Liver (tissue), 9 donors: ENCODE measurements around the gene CACNA1D. TPM values are rescaled to one million over a fixed set of nuclear protein-coding genes. Genes with fewer than 3 reads are reported as not detected.

Experiments used
- DNase-seq: peaks from one replicate; pipeline ENCODE4 v3.0.0-alpha.2; 2017; ENCODE audit warnings: low spot score
- H3K27ac ChIP-seq, 2 donors: one replicate each; pipeline ENCODE4 v1.7.0; 2013; ENCODE audit warnings: inconsistent platforms in 2 of 2, low read length in 2 of 2, control low read depth in 1 of 2, low read depth in 1 of 2, mild to moderate bottlenecking in 1 of 2
- H3K27me3 ChIP-seq, 4 donors: one replicate each; pipeline versions ENCODE4 v1.6.1 to v1.7.0; 2013; ENCODE audit warnings: low read length in 3 of 4, inconsistent platforms in 1 of 4, mild to moderate bottlenecking in 1 of 4, moderate library complexity in 1 of 4; ENCODE audit not compliant: control insufficient read depth in 4 of 4, insufficient read depth in 4 of 4
- H3K36me3 ChIP-seq, 4 donors: one replicate each; pipeline versions ENCODE4 v1.6.1 to v1.7.0; 2013; ENCODE audit warnings: low read length in 3 of 4, mild to moderate bottlenecking in 3 of 4, low read depth in 1 of 4, moderate library complexity in 1 of 4; ENCODE audit not compliant: control insufficient read depth in 4 of 4, insufficient read depth in 3 of 4
- H3K4me1 ChIP-seq, 4 donors: one replicate each; pipeline versions ENCODE4 v1.6.1 to v1.7.0; 2013; ENCODE audit warnings: low read length in 3 of 4, mild to moderate bottlenecking in 3 of 4, moderate library complexity in 1 of 4; ENCODE audit not compliant: control insufficient read depth in 4 of 4, insufficient read depth in 4 of 4
- H3K4me3 ChIP-seq, 3 donors: one replicate each; pipeline versions ENCODE4 v1.6.1 to v1.7.0; 2013; ENCODE audit warnings: low read length in 3 of 3, control low read depth in 1 of 3, low read depth in 1 of 3, mild to moderate bottlenecking in 1 of 3
- H3K9ac ChIP-seq, 2 donors: one replicate each; pipeline ENCODE4 v1.7.0; 2013; ENCODE audit warnings: low read length in 2 of 2, mild to moderate bottlenecking in 2 of 2, moderate library complexity in 2 of 2, control low read depth in 1 of 2, low read depth in 1 of 2
- H3K9me3 ChIP-seq, 4 donors: one replicate each; pipeline versions ENCODE4 v1.6.1 to v1.7.0; 2013; ENCODE audit warnings: low read length in 3 of 4; ENCODE audit not compliant: control insufficient read depth in 4 of 4
- ATF3 ChIP-seq: IDR thresholded peaks from 2 replicates; pipeline ENCODE4 v1.6.1; 2016; ENCODE audit warnings: antibody characterized with exemption
- CTCF ChIP-seq: fragments of 150-350 bp; IDR thresholded peaks from 2 replicates; pipeline ENCODE4 v1.5.1; 2017; ENCODE audit warnings: improper control_type of control experiment, low read depth, low read length; ENCODE audit not compliant: missing input control
- EGR1 ChIP-seq, 2 donors: IDR thresholded peaks; 2 replicates each; pipeline ENCODE4 v1.6.1; 2016 to 2018; ENCODE audit warnings: antibody characterized with exemption in 2 of 2, low read depth in 2 of 2
- FOXA1 ChIP-seq: IDR thresholded peaks from 2 replicates; pipeline ENCODE4 v1.6.1; 2016; ENCODE audit warnings: antibody characterized with exemption
- FOXA2 ChIP-seq: IDR thresholded peaks from 2 replicates; pipeline ENCODE4 v1.6.1; 2016; ENCODE audit warnings: antibody characterized with exemption
- GABPA ChIP-seq, 2 donors: IDR thresholded peaks in 1 of 2; conservative IDR thresholded peaks in 1 of 2; 2 replicates each; pipeline ENCODE4 v1.6.1; 2016; ENCODE audit warnings: antibody characterized with exemption in 2 of 2, mild to moderate bottlenecking in 1 of 2, moderate library complexity in 1 of 2
- HNF4A ChIP-seq, 2 donors: conservative IDR thresholded peaks; 2 replicates each; pipeline ENCODE4 v1.6.1; 2016; ENCODE audit warnings: antibody characterized with exemption in 2 of 2, mild to moderate bottlenecking in 2 of 2
- HNF4G ChIP-seq: IDR thresholded peaks from 2 replicates; pipeline ENCODE4 v1.6.1; 2016; ENCODE audit warnings: antibody characterized with exemption
- JUND ChIP-seq, 2 donors: IDR thresholded peaks; 2 replicates each; pipeline ENCODE4 v1.6.1; 2016; ENCODE audit warnings: antibody characterized with exemption in 2 of 2
- MAX ChIP-seq: IDR thresholded peaks from 2 replicates; pipeline ENCODE4 v1.6.1; 2016; ENCODE audit warnings: antibody characterized with exemption
- NR2F2 ChIP-seq: IDR thresholded peaks from 2 replicates; pipeline ENCODE4 v1.6.1; 2016; ENCODE audit warnings: antibody characterized with exemption
- RAD21 ChIP-seq, 2 donors: IDR thresholded peaks; 2 replicates each; pipeline ENCODE4 v1.6.1; 2016; ENCODE audit warnings: antibody characterized with exemption in 2 of 2, mild to moderate bottlenecking in 2 of 2
- REST ChIP-seq: IDR thresholded peaks from 2 replicates; pipeline ENCODE4 v1.6.1; 2016; ENCODE audit warnings: antibody characterized with exemption, mild to moderate bottlenecking
- RXRA ChIP-seq, 2 donors: IDR thresholded peaks; 2 replicates each; pipeline ENCODE4 v1.6.1; 2017 to 2018; ENCODE audit warnings: antibody characterized with exemption in 2 of 2, mild to moderate bottlenecking in 1 of 2
- SP1 ChIP-seq: IDR thresholded peaks from 2 replicates; pipeline ENCODE4 v1.6.1; 2018; ENCODE audit warnings: antibody characterized with exemption, mild to moderate bottlenecking
- TAF1 ChIP-seq: conservative IDR thresholded peaks from 2 replicates; pipeline ENCODE4 v1.6.1; 2016; ENCODE audit warnings: antibody characterized with exemption, mild to moderate bottlenecking
- YY1 ChIP-seq: IDR thresholded peaks from 2 replicates; pipeline ENCODE4 v1.6.1; 2016; ENCODE audit warnings: antibody characterized with exemption, mild to moderate bottlenecking
- ZBTB33 ChIP-seq: IDR thresholded peaks from 2 replicates; pipeline ENCODE4 v1.6.1; 2016; ENCODE audit warnings: antibody characterized with exemption
- WGBS: extraction: QIAGEN DNeasy Blood & Tissue Kit; methylation state at CpG from one replicate; pipeline ENCODE4 v1.1.7; 2013; 5-methylcytosine and 5-hydroxymethylcytosine counted together
- polyA plus RNA-seq, 2 donors: library from polyadenylated mRNA; stranded (reverse) in 1 of 2; unstranded in 1 of 2; fragments of 200-250 nt in 1 of 2; fragments of >200 nt in 1 of 2; fragmentation: Nextera tagmentation in 1 of 2; extraction: Ambion mirVana in 1 of 2; gene quantifications; one replicate each; pipeline versions ENCODE4 v1.2.1 to v1.2.3, GENCODE V29; 2013 to 2015
- total RNA-seq, 2 donors: library from RNA; depleted of rRNA; stranded (reverse); fragments of >200 nt; gene quantifications; one replicate each; pipeline ENCODE4 v1.2.3, GENCODE V29; 2014
- donor health status: healthy.
- donor health status: healthy.
- donor health status: healthy.
- donor health status: healthy.
- donor health status: healthy.

Gene CACNA1D
- total and polyA plus RNA-seq, 4 donors = 1.8 to 18.9 (median 3.4) TPM

- Histone ChIP-seq H3K27me3 (no peaks in the 10 kb centered on the region), H3K36me3 (peaks cover 0 to 2% (median 0%) of the 10 kb centered on the region in 4 donors), H3K4me1 (no peaks in the 10 kb centered on the region), H3K27ac (no peak overlapping the region), H3K9me3 (no peaks in the 10 kb centered on the region), H3K9ac (no peak overlapping the region), H3K4me3 (no peak overlapping the region)
- TF ChIP-seq REST (no peak), MAX (no peak), TAF1 (no peak), ATF3 (no peak), EGR1 (IDR thresholded peaks at IDR 0.05; ENCODE audit: low read depth in 2 of 2) (no peak), NR2F2 (no peak), YY1 (no peak), ZBTB33 (no peak), FOXA1 (no peak), HNF4A (conservative IDR thresholded peaks at IDR 0.05) (no peak), HNF4G (no peak), GABPA (IDR thresholded peaks at IDR 0.05 in 1 of 2, conservative IDR thresholded peaks at IDR 0.05 in 1 of 2) (no peak), RAD21 (IDR thresholded peaks at IDR 0.05) (no peak), SP1 (no peak), CTCF (no peak), RXRA (IDR thresholded peaks at IDR 0.05) (no peak), FOXA2 (no peak), JUND (IDR thresholded peaks at IDR 0.05) (no peak)
- no peak for DNase-seq
- 95% methylated on average over 4 of the region's 4 CpGs for WGBS
These were observed 246.5 kb downstream of the CACNA1D start for GRCh38 chr3:53740956-53741355.

GRCh38 chr3:53744351-53744750 is 249.9 kb downstream of the CACNA1D start:
- Histone ChIP-seq H3K4me1 (no peaks in the 10 kb centered on the region), H3K4me3 (no peak overlapping the region), H3K27ac (no peak overlapping the region), H3K27me3 (no peaks in the 10 kb centered on the region), H3K9me3 (no peaks in the 10 kb centered on the region), H3K36me3 (peaks cover 0 to 3% (median 0%) of the 10 kb centered on the region in 4 donors), H3K9ac (no peak overlapping the region)
- TF ChIP-seq CTCF (no peak), NR2F2 (no peak), TAF1 (no peak), ATF3 (no peak), SP1 (no peak), JUND (IDR thresholded peaks at IDR 0.05) (no peak), ZBTB33 (no peak), MAX (no peak)
- DNase-seq = no peak
- WGBS = 75% methylated on average over 8 of the region's 8 CpGs
